NCI-H128 (cell line): Measurements from ENCODE around the gene AGAP1.
A peak's percentile ranks its signal among the peaks of the same experiment; 100 is the strongest.

Experiments
- DNase-seq: peaks from one replicate; lab custom pipeline; 2025; ENCODE audit not compliant: unreplicated experiment; lab: John Stamatoyannopoulos, UW

Gene AGAP1

GRCh38 chr2:235703711-235704295 is 210.0 kb downstream of the AGAP1 start:
- no peak for DNase-seq

GRCh38 chr2:235705296-235705695 is 211.5 kb downstream of the AGAP1 start:
- DNase-seq, result no peak

- no peak for DNase-seq
Measured at GRCh38 chr2:235706506-235706905, 212.7 kb downstream of the AGAP1 start.

GRCh38 chr2:235707411-235708096 is 213.7 kb downstream of the AGAP1 start:
- DNase-seq, result no peak

- no peak for DNase-seq
Measured at GRCh38 chr2:235709124-235709813, 215.4 kb downstream of the AGAP1 start.

- no peak for DNase-seq
Measured at GRCh38 chr2:235709969-235710879, 216.4 kb downstream of the AGAP1 start.

- DNase-seq, result no peak
Measured at GRCh38 chr2:235710933-235711332, 217.1 kb downstream of the AGAP1 start.

GRCh38 chr2:235711527-235711926 is 217.7 kb downstream of the AGAP1 start:
- DNase-seq, result no peak

- DNase-seq, result no peak
Measured at GRCh38 chr2:235712176-235712575, 218.3 kb downstream of the AGAP1 start.

GRCh38 chr2:235713189-235713588 is 219.3 kb downstream of the AGAP1 start:
- DNase-seq, result no peak

- DNase-seq, result no peak
Measured at GRCh38 chr2:235715601-235716000, 221.8 kb downstream of the AGAP1 start.

GRCh38 chr2:235716875-235717496 is 223.1 kb downstream of the AGAP1 start:
- DNase-seq, result peak; percentile 18

GRCh38 chr2:235719146-235719942 is 225.5 kb downstream of the AGAP1 start:
- DNase-seq, result no peak

- no peak for DNase-seq
Measured at GRCh38 chr2:235721625-235722024, 227.8 kb downstream of the AGAP1 start.

GRCh38 chr2:235722869-235723268 is 229.0 kb downstream of the AGAP1 start:
- no peak for DNase-seq

- DNase-seq, result no peak
Measured at GRCh38 chr2:235723371-235723770, 229.5 kb downstream of the AGAP1 start.

GRCh38 chr2:235723811-235724465 is 230.1 kb downstream of the AGAP1 start:
- DNase-seq, result no peak

- no peak for DNase-seq
Measured at GRCh38 chr2:235725016-235725489, 231.2 kb downstream of the AGAP1 start.

GRCh38 chr2:235725841-235726240 is 232.0 kb downstream of the AGAP1 start:
- no peak for DNase-seq
